Astrocyte of the cerebellum (primary cell): ENCODE data around the gene ZMIZ1.

ENCODE experiments used
- DNase-seq: peaks from one replicate; pipeline ENCODE4 v3.0.0-alpha.2; 2011; ENCODE audit warnings: low read depth
- H3K4me3 ChIP-seq: 2 replicates; pipeline ENCODE4 v1.5.1; 2011; ENCODE audit warnings: mild to moderate bottlenecking, low read depth, low read length, moderate library complexity
- CTCF ChIP-seq: IDR thresholded peaks from 2 replicates; pipeline ENCODE4 v1.5.1; 2012; ENCODE audit warnings: low read length, low read depth, moderate library complexity, mild to moderate bottlenecking; ENCODE audit errors: missing control alignments
- in situ Hi-C: cut with HindIII; loops from 2 replicates; pipeline ENCODE4 v1.10.0; 2017; ENCODE audit warnings: low sequenced_read_pairs

The ZMIZ1 gene

GRCh38 chr10:79355420-79356017 lies 286.8 kb downstream of the ZMIZ1 start:
- no peak for DNase-seq
- no peak overlapping the region for H3K4me3 ChIP-seq
- in situ Hi-C loops: loop anchor here (25.0 kb wide), 1 partner anchor 557 kb away; no protein-coding TSS in a partner anchor
- no peak for TF ChIP-seq CTCF

GRCh38 chr10:79356104-79356503 lies 287.3 kb downstream of the ZMIZ1 start:
- TF ChIP-seq CTCF: no peak
- no peak for DNase-seq
- in situ Hi-C loops: loop anchor here (25.0 kb wide), 1 partner anchor 556 kb away; no protein-coding TSS in a partner anchor
- no peak overlapping the region for H3K4me3 ChIP-seq

- DNase-seq: no peak
- no peak overlapping the region for H3K4me3 ChIP-seq
- in situ Hi-C loops: loop anchor here (25.0 kb wide), 1 partner anchor 555 kb away; no protein-coding TSS in a partner anchor
- no peak for TF ChIP-seq CTCF
Measured at GRCh38 chr10:79357180-79357579, 288.4 kb downstream of the ZMIZ1 start.

GRCh38 chr10:79358811-79359210 lies 290.0 kb downstream of the ZMIZ1 start:
- no peak overlapping the region for H3K4me3 ChIP-seq
- no peak for TF ChIP-seq CTCF
- DNase-seq: no peak
- in situ Hi-C loops: loop anchor here (25.0 kb wide), 1 partner anchor 553 kb away; no protein-coding TSS in a partner anchor

GRCh38 chr10:79359816-79360498 lies 291.2 kb downstream of the ZMIZ1 start:
- no peak overlapping the region for H3K4me3 ChIP-seq
- in situ Hi-C loops: loop anchor here (25.0 kb wide), 1 partner anchor 552 kb away; no protein-coding TSS in a partner anchor
- no peak for TF ChIP-seq CTCF
- DNase-seq: no peak

GRCh38 chr10:79360499-79361342 lies 292.0 kb downstream of the ZMIZ1 start:
- in situ Hi-C loops: loop anchor here (25.0 kb wide), 1 partner anchor 552 kb away; no protein-coding TSS in a partner anchor
- no peak for TF ChIP-seq CTCF

More at GRCh38 chr10:79360499-79361342, 292.0 kb downstream of the ZMIZ1 start:
- DNase-seq: no peak
- H3K4me3 ChIP-seq: no peak overlapping the region
